A673 (cell line): ENCODE measurements around the gene CDC42BPB. TPM values are rescaled to one million over a fixed set of nuclear protein-coding genes. Genes with fewer than 3 reads are reported as not detected.

Experiments used
- BruUV-seq: library from RNA; stranded (reverse); fragments of 400-500 nt; replicated peaks from 2 replicates; lab custom pipeline; 2021; lab: Mats Ljungman, UMichigan
- CTCF ChIA-PET: fragments of 300-600 bp; sonication (Branson Sonifier 250); formaldehyde crosslinking; loops from one replicate; lab custom pipeline; 2022; ENCODE audit warnings: antibody characterized with exemption; lab: Charles Lee
- POLR2A ChIA-PET: fragments of 300-600 bp; sonication (Branson Sonifier 250); formaldehyde crosslinking; loops from one replicate; lab custom pipeline; 2022; ENCODE audit warnings: antibody characterized with exemption; ENCODE audit not compliant: low non-redundant PET; lab: Charles Lee
- DNase-seq: peaks from one replicate; pipeline ENCODE4 v3.0.0-alpha.2; 2015; ENCODE audit warnings: low spot score
- H3K27ac ChIP-seq: fragments of 200-600 bp; sonication (generic); 2 replicates; pipeline ENCODE4 v1.5.1; 2016; ENCODE audit warnings: mixed run types, low read depth, mild to moderate bottlenecking, mixed read lengths, antibody characterized with exemption, low read length; ENCODE audit not compliant: poor library complexity, severe bottlenecking
- H3K27me3 ChIP-seq: fragments of 200-600 bp; sonication (generic); replicated peaks from 2 replicates; pipeline ENCODE4 v1.6.1; 2017; ENCODE audit warnings: mixed run types, low read depth, mild to moderate bottlenecking, mixed read lengths, antibody characterized with exemption, low read length; ENCODE audit not compliant: insufficient read depth, poor library complexity
- H3K36me3 ChIP-seq: fragments of 200-600 bp; sonication (generic); 2 replicates; pipeline ENCODE4 v1.6.1; 2016; ENCODE audit warnings: mixed run types, mild to moderate bottlenecking, mixed read lengths, antibody characterized with exemption, low read length; ENCODE audit not compliant: insufficient read depth, poor library complexity, severe bottlenecking
- H3K4me1 ChIP-seq: fragments of 200-600 bp; sonication (generic); 2 replicates; pipeline ENCODE4 v1.6.1; 2017; ENCODE audit warnings: mixed run types, mild to moderate bottlenecking, mixed read lengths, antibody characterized with exemption, low read length; ENCODE audit not compliant: insufficient read depth, poor library complexity, severe bottlenecking
- H3K4me3 ChIP-seq: fragments of 200-600 bp; sonication (generic); 2 replicates; pipeline ENCODE4 v1.5.1; 2016; ENCODE audit warnings: low read depth, mixed run types, mild to moderate bottlenecking, mixed read lengths, low read length; ENCODE audit not compliant: poor library complexity, severe bottlenecking
- H3K9me3 ChIP-seq: fragments of 200-600 bp; sonication (generic); 2 replicates; pipeline ENCODE4 v1.6.1; 2016; ENCODE audit warnings: mixed run types, low read depth, mild to moderate bottlenecking, mixed read lengths, antibody characterized with exemption, low read length; ENCODE audit not compliant: poor library complexity, severe bottlenecking
- CTCF ChIP-seq: fragments of 300-800, 200-600 bp; sonication (generic); conservative IDR thresholded peaks from 2 replicates; pipeline ENCODE4 v1.5.1; 2017; ENCODE audit warnings: low read depth, mild to moderate bottlenecking, antibody characterized with exemption, low read length, moderate library complexity, mixed read lengths
- EZH2 ChIP-seq: fragments of 200-600 bp; sonication (generic); IDR thresholded peaks from 2 replicates; pipeline ENCODE4 v1.6.1; 2017; ENCODE audit warnings: borderline replicate concordance, low read depth, mild to moderate bottlenecking, mixed read lengths, antibody characterized with exemption, low read length; ENCODE audit not compliant: poor library complexity, severe bottlenecking
- intact Hi-C: fragments of 100-400 bp; cut with micrococcal nuclease; formaldehyde crosslinking; loops from one replicate; pipeline ENCODE4 v1.10.0; 2022; ENCODE audit not compliant: unreplicated experiment
- total RNA-seq: library from RNA; stranded (reverse); gene quantifications from 2 replicates; pipeline ENCODE4 v1.2.3, GENCODE V29; 2021

Gene CDC42BPB
- total RNA-seq, 1 experiment from 2014 or later: 103 TPM

- no peak for DNase-seq
- POLR2A ChIA-PET: no interaction called here
These were observed 71.7 kb downstream of the CDC42BPB start for GRCh38 chr14:102985665-102986064.

GRCh38 chr14:102984336-102985102, 72.8 kb downstream of the CDC42BPB start:
- no peak overlapping the region for H3K4me3 ChIP-seq
- BruUV-seq: no TSS peak
- H3K9me3 ChIP-seq: peaks cover 18% of the 10 kb centered on the region
- ChIA-PET POLR2A (no interaction called here), CTCF (no interaction called here)
- H3K4me1 ChIP-seq: no peaks in the 10 kb centered on the region
- H3K27me3 ChIP-seq: no peaks in the 10 kb centered on the region
- H3K27ac ChIP-seq: no peak overlapping the region
- intact Hi-C loops: no loop called here
- TF ChIP-seq EZH2 (no peak), CTCF (no peak)
- DNase-seq: no peak
- H3K36me3 ChIP-seq: peaks cover 38% of the 10 kb centered on the region

More at GRCh38 chr14:102985665-102986064, 71.7 kb downstream of the CDC42BPB start:
- intact Hi-C loops: no loop called here
- Histone ChIP-seq H3K27me3 (no peaks in the 10 kb centered on the region), H3K4me3 (no peak overlapping the region), H3K27ac (no peak overlapping the region), H3K9me3 (peaks cover 18% of the 10 kb centered on the region), H3K36me3 (peaks cover 35% of the 10 kb centered on the region), H3K4me1 (no peaks in the 10 kb centered on the region)
- no TSS peak for BruUV-seq
- TF ChIP-seq CTCF (no peak), EZH2 (no peak)
- CTCF ChIA-PET: no interaction called here

GRCh38 chr14:102983496-102983895, 73.9 kb downstream of the CDC42BPB start:
- Histone ChIP-seq H3K27me3 (no peaks in the 10 kb centered on the region), H3K27ac (no peak overlapping the region), H3K4me3 (no peak overlapping the region), H3K36me3 (peaks cover 36% of the 10 kb centered on the region), H3K9me3 (peaks cover 9% of the 10 kb centered on the region), H3K4me1 (no peaks in the 10 kb centered on the region)
- no TSS peak for BruUV-seq
- ChIA-PET POLR2A (no interaction called here), CTCF (no interaction called here)
- TF ChIP-seq EZH2 (no peak), CTCF (no peak)
- intact Hi-C loops: no loop called here
- DNase-seq: no peak
